Activated T-cell treated with anti-CD3 and anti-CD28 coated beads, Interleukin-2, amount 50 U/mL, for 4 hours (primary cell): ENCODE measurements around the gene DNAH2. TPM values are rescaled to one million over a fixed set of nuclear protein-coding genes. Genes with fewer than 3 reads are reported as not detected.

Experiments
- ATAC-seq, 2 donors: fragments of 200-7000 bp; cut with Tn5 transposase; one replicate each; pipeline ENCODE4 v1.10.0; 2021
- DNase-seq: peaks from one replicate; pipeline ENCODE4 v3.0.0-alpha.2; 2020
- H3K27me3 Mint-ChIP-seq: one replicate; pipeline ENCODE4 v1.8.0; 2021; ENCODE audit warnings: low read depth, mixed read lengths
- H3K36me3 Mint-ChIP-seq: one replicate; pipeline ENCODE4 v1.8.0; 2022; ENCODE audit warnings: mixed read lengths; ENCODE audit not compliant: insufficient read depth
- H3K4me1 Mint-ChIP-seq: one replicate; pipeline ENCODE4 v1.8.0; 2021; ENCODE audit warnings: low read depth, mixed read lengths
- H3K4me3 Mint-ChIP-seq: one replicate; pipeline ENCODE4 v1.8.0; 2021; ENCODE audit warnings: mild to moderate bottlenecking, moderate library complexity, mixed read lengths
- H3K9me3 Mint-ChIP-seq: one replicate; pipeline ENCODE4 v1.8.0; 2021; ENCODE audit warnings: mixed read lengths
- total RNA-seq, 3 donors: library from RNA; stranded (reverse); gene quantifications; one replicate each; pipeline ENCODE4 v1.2.1, GENCODE V29; 2021

Gene DNAH2
- total RNA-seq, 3 donors from 2014 or later, result not detected

DNA sequence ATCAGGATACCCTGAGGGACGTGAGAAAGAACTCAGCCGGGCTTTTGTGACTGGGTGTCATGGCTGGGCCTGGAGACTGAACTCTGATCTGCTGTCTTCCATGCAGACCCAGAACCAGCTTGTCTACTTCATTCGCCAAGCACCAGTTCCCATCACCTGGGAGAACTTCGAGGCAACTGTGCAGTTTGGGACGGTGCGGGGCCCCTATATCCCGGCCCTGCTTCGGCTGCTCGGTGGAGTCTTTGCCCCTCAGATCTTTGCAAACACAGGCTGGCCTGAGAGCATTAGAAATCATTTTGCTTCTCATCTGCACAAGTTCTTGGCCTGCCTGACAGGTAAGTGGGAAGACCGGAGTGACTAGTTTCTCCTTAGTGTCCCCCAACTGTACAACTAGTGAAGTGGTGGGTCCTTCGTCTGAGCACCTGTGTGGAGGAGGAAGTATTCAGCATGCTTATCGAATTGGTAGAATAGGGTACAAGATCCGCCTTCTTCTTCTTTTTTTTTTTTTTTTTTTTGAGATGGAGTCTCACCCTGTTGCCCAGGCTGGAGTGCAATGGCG is 15.5 kb downstream of the DNAH2 start:
- no peak overlapping the region for H3K4me3 Mint-ChIP-seq

DNA sequence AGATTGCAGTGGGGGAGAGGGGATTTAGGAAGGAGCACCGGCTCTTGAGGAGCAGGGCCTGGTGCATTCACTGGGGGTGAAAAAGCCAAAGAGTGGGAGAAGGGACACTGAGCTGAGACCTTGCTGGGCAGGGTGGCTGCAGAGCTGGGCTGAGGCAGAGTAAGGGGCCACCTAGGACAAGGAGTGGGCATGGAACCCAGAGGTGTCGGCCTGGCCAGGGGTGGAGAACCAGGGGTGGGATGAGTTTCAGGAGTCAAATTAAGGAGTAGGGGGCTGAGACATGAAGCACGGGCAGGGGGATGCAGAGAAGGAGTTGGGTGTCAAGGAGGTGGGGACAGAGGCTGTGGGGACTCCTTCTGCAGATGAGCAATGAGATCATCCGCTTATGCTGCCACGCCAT is 20.1 kb downstream of the DNAH2 start:
- Mint-ChIP-seq H3K4me3 (no peak overlapping the region), H3K4me1 (no peaks in the 10 kb centered on the region), H3K9me3 (no peaks in the 10 kb centered on the region), H3K27me3 (peaks cover 21% of the 10 kb centered on the region), H3K36me3 (no peaks in the 10 kb centered on the region)
- no peak for ATAC-seq
- no peak for DNase-seq

More for the DNA sequence above, 15.5 kb downstream of the DNAH2 start:
- H3K9me3 Mint-ChIP-seq, result no peaks in the 10 kb centered on the region
- H3K36me3 Mint-ChIP-seq, result no peaks in the 10 kb centered on the region
- no peaks in the 10 kb centered on the region for H3K4me1 Mint-ChIP-seq
- H3K27me3 Mint-ChIP-seq, result peaks cover 8% of the 10 kb centered on the region
- no peak for DNase-seq
- ATAC-seq, result no peak

DNA sequence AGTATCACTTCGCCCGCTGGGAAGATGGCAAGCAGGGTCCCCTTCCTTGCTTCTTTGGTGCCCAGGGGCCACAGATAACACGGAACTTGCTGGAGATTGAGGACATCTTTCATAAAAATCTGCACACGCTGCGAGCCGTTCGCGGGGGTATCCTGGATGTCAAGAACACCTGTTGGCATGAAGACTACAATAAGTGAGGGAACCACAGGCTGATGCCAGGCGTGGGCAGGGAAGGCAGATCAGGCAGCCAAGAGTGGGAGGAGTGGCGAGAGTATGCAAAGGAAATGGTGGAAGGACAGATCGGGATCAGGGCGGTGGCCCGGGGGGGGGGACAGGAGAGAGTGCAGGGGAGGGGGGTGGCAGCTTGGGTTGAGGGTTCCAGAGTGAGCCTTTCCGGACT is 22.2 kb downstream of the DNAH2 start:
- no peaks in the 10 kb centered on the region for H3K9me3 Mint-ChIP-seq
- H3K36me3 Mint-ChIP-seq, result no peaks in the 10 kb centered on the region
- no peak overlapping the region for H3K4me3 Mint-ChIP-seq

DNA sequence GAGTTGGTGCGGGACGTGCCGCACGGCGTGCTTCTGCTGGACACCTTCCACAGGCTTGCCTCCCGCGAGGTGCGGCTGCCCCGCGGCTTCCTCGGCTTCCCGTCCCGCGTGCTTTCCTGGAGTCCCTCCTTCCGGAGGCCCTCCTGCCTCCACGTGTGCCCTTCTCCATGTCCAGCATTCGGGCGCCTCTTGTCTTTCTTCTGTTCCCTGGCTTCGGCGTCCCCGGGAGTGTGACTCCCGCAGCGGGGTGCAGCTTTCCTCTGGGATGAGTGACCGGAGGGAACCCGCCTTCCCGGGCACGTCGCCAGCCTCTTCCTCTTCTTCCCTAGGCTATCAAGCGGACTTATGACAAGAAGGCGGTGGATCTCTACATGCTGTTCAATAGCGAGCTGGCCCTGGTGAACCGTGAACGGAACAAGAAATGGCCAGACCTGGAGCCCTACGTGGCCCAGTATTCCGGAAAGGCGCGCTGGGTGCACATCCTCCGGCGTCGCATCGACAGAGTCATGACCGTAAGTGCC is 23.0 kb downstream of the DNAH2 start:
- Mint-ChIP-seq H3K4me1 (no peaks in the 10 kb centered on the region), H3K9me3 (no peaks in the 10 kb centered on the region), H3K27me3 (peaks cover 21% of the 10 kb centered on the region), H3K4me3 (no peak overlapping the region), H3K36me3 (no peaks in the 10 kb centered on the region)
- DNase-seq (no peak), ATAC-seq (no peak)

More for the DNA sequence above, 22.2 kb downstream of the DNAH2 start:
- ATAC-seq (no peak), DNase-seq (no peak)
- peaks cover 21% of the 10 kb centered on the region for H3K27me3 Mint-ChIP-seq
- H3K4me1 Mint-ChIP-seq, result no peaks in the 10 kb centered on the region

DNA sequence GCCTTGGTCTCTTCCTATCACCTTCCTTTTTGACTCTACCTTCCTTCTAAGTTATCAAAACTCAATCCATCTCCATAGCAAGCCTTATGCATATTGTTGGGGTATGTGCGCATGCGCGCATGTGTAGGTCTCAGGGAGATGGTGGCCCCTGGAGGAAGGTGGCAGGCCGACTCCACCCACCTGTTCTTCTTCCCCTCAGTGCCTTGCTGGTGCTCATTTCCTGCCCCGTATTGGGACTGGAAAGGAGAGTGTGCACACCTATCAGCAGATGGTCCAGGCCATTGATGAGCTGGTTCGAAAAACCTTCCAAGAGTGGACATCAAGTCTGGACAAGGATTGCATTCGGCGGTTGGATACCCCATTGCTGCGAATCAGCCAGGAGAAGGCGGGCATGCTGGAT is 25.2 kb downstream of the DNAH2 start:
- Mint-ChIP-seq H3K9me3 (no peaks in the 10 kb centered on the region), H3K4me1 (no peaks in the 10 kb centered on the region), H3K36me3 (no peaks in the 10 kb centered on the region), H3K27me3 (peaks cover 17% of the 10 kb centered on the region), H3K4me3 (no peak overlapping the region)
- no peak for DNase-seq
- ATAC-seq, result no peak

DNA sequence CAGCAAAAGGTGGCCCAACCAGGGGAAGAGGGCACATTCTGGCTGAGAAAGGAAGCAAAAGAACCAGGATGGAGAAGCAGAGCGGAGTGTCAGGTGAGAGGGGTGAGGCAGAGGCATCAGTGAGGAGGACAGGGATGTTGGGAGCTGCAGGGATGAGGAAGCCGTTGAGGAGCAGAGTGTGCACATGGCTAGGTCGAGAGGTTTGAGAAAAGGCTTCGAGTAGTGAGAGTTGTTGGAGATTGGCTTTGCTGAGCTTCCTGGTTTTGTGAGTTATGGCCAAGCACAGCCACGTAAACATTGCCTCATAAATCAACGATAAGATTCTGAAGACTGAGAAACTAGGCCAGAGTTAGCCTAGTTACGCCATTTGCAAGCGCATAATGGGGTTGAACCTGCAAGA is 26.9 kb downstream of the DNAH2 start:
- no peaks in the 10 kb centered on the region for H3K9me3 Mint-ChIP-seq
- H3K4me3 Mint-ChIP-seq, result no peak overlapping the region
- no peak for DNase-seq

DNA sequence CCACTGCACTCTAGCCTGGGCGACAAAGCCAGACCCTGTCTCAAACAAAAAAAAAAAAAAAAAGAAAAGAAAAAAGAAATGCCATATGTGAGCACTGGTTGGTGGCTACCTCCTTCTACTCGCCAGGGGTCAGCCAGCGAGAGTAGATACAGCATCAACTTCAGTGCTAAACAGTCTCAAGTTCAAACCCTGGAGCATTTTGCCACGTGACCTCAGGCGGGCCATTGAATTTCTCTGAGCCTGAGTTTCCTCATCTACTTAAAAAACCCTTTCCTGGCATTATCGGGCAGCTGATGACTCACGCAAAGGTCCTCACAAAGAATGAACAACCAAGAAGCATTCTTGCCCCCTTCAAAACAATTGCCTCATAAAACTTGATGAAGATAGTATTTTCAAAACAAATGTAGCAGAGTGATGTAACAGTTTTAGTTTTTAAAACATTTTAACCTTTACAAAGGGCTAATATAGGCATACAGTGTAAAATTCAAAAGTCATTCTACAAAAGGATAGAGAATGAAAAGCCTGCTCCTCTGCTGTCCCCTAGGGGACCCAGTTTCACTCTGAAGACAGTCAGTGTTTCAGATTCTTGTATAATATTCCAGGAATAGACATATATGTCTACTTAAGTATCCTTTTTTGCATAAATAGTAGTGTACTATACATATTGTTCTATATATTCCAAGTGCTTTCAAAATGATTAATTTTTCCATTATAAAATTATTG is 28.4 kb downstream of the DNAH2 start:
- Mint-ChIP-seq H3K27me3 (peaks cover 5% of the 10 kb centered on the region), H3K36me3 (no peaks in the 10 kb centered on the region), H3K4me3 (no peak overlapping the region), H3K4me1 (no peaks in the 10 kb centered on the region), H3K9me3 (no peaks in the 10 kb centered on the region)
- no peak for ATAC-seq
- no peak for DNase-seq

More for the DNA sequence above, 26.9 kb downstream of the DNAH2 start:
- no peak for ATAC-seq
- no peaks in the 10 kb centered on the region for H3K36me3 Mint-ChIP-seq
- H3K4me1 Mint-ChIP-seq, result no peaks in the 10 kb centered on the region
- peaks cover 10% of the 10 kb centered on the region for H3K27me3 Mint-ChIP-seq

DNA sequence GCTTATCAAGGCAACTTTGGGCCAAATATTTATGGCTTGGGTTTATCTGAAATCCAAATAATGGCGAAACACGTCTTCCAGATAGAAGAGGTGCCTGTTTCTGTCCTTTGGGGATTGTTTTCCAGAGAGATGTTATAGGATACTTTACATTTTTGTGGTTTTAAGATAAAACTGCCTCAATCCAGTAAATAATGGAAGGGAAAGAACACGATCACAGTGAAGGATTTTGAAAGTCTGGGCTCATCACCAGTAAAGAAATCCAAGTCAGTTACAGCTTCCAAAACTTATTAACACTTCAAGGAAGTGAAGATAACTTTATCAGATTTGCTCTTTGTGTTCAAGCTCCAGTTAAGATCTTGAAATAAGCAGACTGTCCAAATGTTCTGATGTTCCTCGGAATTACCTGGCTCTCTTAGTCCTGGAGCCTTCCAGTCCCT is 30.1 kb downstream of the DNAH2 start:
- H3K4me3 Mint-ChIP-seq, result no peak overlapping the region
- H3K9me3 Mint-ChIP-seq, result no peaks in the 10 kb centered on the region
- DNase-seq (no peak), ATAC-seq (no peak)
- H3K36me3 Mint-ChIP-seq, result no peaks in the 10 kb centered on the region
- H3K27me3 Mint-ChIP-seq, result peaks cover 4% of the 10 kb centered on the region
- H3K4me1 Mint-ChIP-seq, result no peaks in the 10 kb centered on the region

DNA sequence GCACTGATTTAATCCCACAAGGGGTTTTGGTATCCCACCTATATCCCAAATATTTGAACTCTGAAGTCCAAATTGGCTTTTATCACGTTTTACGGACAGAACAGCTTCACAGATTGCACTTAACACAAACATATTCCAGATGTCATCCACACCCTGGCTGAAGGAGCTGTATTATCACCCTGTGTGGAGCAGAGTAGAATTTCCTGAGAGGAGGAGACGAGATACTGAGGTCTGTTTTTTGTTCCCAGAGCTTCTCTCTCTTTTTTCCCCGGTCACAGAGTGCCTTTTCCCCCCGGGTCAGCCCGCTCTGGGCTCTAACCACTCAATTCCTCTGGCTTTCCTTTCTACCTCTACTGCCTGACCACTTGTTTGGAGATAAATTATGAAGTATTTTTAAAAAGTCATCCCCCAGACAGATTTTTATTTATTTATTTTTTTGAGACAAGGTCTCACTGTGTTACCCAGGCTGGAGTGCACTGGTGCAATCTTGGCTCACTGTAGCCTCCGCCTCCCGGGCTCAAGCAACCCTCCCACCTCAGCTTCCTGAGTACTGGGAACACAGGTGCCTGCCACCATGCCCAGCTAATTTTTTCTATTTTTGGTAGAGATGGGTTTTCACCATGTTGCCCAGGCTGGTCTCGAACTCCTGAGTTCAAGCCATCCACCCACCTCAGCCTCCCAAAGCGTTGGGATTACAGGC is 30.7 kb downstream of the DNAH2 start:
- no peaks in the 10 kb centered on the region for H3K9me3 Mint-ChIP-seq
- H3K4me3 Mint-ChIP-seq, result no peak overlapping the region
- DNase-seq (no peak), ATAC-seq (no peak)
- no peaks in the 10 kb centered on the region for H3K4me1 Mint-ChIP-seq
- peaks cover 5% of the 10 kb centered on the region for H3K27me3 Mint-ChIP-seq
- H3K36me3 Mint-ChIP-seq, result no peaks in the 10 kb centered on the region

DNA sequence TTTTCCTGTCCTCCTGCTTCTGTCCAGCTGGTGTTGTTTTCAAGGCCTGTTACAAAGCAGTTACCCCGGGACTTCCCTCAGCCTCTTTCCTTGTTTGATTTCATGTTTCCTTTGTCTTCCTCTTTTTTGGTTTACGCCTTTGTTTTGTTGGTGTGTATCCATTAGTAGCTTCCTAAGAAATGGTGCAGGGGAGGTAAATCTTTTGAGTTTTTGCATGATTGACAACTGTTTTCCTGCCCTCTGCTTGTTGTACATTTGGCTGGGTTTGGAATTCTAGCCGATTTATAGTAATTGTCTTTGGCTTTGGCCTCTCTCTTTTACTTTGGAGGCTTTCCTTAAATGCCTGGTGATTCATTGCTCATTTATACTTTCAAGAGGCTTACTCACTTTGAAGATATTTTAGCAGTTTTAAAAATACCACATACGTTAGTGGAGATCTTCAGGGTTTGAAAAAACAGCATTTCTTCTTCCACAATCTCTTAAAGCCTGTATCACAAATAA is 32.8 kb downstream of the DNAH2 start:
- Mint-ChIP-seq H3K4me3 (no peak overlapping the region), H3K36me3 (no peaks in the 10 kb centered on the region), H3K9me3 (no peaks in the 10 kb centered on the region), H3K4me1 (no peaks in the 10 kb centered on the region), H3K27me3 (peaks cover 16% of the 10 kb centered on the region)
- ATAC-seq, result no peak
- DNase-seq, result no peak

DNA sequence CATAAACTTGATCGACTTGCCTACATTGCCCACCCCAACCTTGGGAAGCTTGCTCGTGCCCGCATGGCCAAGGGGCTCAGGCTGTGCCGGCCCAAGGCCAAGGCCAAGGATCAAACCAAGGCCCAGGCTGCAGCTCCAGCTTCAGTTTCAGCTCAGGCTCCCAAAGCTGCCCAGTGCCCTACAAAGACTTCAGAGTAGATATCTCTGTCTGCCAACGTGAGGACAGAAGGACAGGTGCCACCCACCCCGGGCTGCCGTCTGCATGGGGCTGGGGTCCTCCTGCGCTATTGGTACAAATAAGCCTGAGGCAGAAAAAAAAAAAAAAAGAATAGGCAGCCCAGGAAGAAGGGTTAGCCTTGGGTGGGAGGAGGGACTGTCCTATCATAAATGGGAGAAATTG is 37.1 kb downstream of the DNAH2 start:
- no peak for DNase-seq
- H3K27me3 Mint-ChIP-seq, result peaks cover 18% of the 10 kb centered on the region
- H3K4me3 Mint-ChIP-seq, result no peak overlapping the region
- no peak for ATAC-seq
- H3K36me3 Mint-ChIP-seq, result no peaks in the 10 kb centered on the region
- no peaks in the 10 kb centered on the region for H3K9me3 Mint-ChIP-seq
- no peaks in the 10 kb centered on the region for H3K4me1 Mint-ChIP-seq

DNA sequence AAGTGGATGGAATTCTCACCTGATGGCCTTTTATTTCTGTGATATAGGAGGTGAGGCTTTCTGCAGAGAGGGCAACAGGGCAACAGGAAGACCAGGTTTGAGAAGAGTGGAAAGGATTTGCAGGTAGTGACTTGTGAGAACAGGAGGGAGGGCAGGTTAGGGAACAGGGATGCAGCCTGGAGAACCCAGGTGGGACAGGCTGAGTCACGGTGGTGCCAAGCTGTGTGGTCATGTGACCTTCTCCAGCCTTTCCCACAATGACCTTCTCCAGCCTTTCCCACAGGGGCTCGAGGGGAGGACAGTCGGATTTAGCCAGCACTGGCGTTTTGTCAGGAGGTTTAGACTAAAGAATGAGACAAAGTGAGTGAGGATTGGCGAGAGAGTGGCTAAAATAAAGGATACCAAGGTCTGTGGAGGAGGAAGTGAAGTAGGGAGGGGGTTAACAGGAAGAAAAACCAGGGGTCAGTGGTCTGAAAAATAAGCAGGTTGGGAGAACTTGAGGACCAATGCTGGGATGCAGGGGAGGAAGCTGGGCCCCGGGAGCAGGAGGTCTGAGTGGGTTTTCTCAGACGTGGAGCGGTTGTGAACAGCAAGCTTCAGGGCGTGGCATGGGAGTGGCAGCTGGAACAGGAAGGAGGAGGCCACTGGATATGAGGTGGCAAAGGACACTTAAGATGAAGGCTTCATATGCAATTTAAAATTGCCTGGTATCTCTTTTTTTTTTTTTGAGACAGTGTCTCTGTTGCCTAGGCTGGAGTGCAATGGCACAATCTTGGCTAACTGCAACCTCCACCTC is 37.7 kb downstream of the DNAH2 start:
- H3K9me3 Mint-ChIP-seq, result no peaks in the 10 kb centered on the region
- H3K27me3 Mint-ChIP-seq, result peaks cover 15% of the 10 kb centered on the region
- peak overlapping the region; percentile 44 for H3K4me3 Mint-ChIP-seq
- no peaks in the 10 kb centered on the region for H3K4me1 Mint-ChIP-seq
- ATAC-seq (no peak), DNase-seq (no peak)
- no peaks in the 10 kb centered on the region for H3K36me3 Mint-ChIP-seq

DNA sequence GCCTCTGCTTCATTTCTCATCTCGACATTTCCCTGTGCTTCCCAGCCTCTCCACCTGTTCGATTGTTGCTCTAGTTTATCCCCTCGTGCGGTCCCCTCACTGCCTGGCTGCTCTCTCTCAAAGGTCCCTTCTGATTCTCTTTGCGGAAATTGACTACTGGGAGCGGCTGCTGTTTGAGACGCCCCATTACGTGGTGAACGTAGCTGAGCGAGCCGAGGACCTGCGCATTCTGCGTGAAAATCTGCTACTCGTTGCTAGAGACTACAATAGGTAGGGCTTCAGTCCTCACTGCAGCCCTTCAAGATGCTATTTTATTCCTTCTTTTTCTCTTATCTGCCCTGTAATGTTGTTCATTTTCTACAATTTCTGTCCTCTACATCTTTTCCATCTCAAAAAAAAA is 39.4 kb downstream of the DNAH2 start:
- Mint-ChIP-seq H3K36me3 (no peaks in the 10 kb centered on the region), H3K9me3 (no peaks in the 10 kb centered on the region), H3K4me3 (no peak overlapping the region), H3K27me3 (peaks cover 14% of the 10 kb centered on the region), H3K4me1 (no peaks in the 10 kb centered on the region)
- DNase-seq, result no peak
- ATAC-seq, result no peak

DNA sequence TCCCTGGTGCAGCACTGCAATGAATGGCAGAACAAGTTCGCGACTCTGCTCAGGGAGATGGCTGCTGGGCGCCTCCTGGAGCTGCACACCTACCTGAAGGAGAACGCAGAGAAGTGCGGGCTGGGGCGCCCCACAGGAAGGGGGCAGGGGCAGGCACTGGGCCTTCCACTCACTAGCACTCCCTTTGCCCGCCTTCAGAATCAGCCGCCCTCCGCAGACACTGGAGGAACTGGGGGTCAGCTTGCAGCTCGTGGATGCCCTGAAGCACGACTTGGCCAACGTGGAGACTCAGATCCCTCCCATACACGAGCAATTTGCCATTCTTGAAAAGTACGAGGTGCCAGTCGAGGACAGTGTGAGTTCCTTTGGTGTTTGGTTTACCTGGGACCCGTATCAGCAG is 46.4 kb downstream of the DNAH2 start:
- H3K9me3 Mint-ChIP-seq, result no peaks in the 10 kb centered on the region

More for the DNA sequence above, 46.4 kb downstream of the DNAH2 start:
- Mint-ChIP-seq H3K4me1 (no peaks in the 10 kb centered on the region), H3K27me3 (peaks cover 9% of the 10 kb centered on the region), H3K36me3 (no peaks in the 10 kb centered on the region), H3K4me3 (no peak overlapping the region)
- ATAC-seq (no peak), DNase-seq (no peak)
